Calu3 (cell line): ENCODE results near the gene AKAP1. TPM values are rescaled to one million over a fixed set of nuclear protein-coding genes. Genes with fewer than 3 reads are reported as not detected.

Experiments
- BruUV-seq: library from RNA; stranded (reverse); fragments of 400-500 nt; replicated peaks from 2 replicates; lab custom pipeline; 2021; lab: Mats Ljungman, UMichigan
- CTCF ChIA-PET: fragments of 300-600 bp; sonication (Branson Sonifier 250); formaldehyde crosslinking; loops from one replicate; lab custom pipeline; 2022; ENCODE audit warnings: antibody characterized with exemption; lab: Charles Lee
- DNase-seq: peaks from one replicate; pipeline ENCODE4 v3.0.0; 2022
- H3K27ac Mint-ChIP-seq: one replicate; pipeline ENCODE4 v1.8.0; 2022; ENCODE audit warnings: mixed read lengths; ENCODE audit not compliant: unreplicated experiment
- H3K27me3 Mint-ChIP-seq: one replicate; pipeline ENCODE4 v1.8.0; 2022; ENCODE audit warnings: mixed read lengths; ENCODE audit not compliant: unreplicated experiment
- H3K36me3 Mint-ChIP-seq: one replicate; pipeline ENCODE4 v1.8.0; 2022; ENCODE audit warnings: mild to moderate bottlenecking, moderate library complexity, mixed read lengths; ENCODE audit not compliant: insufficient read depth, unreplicated experiment
- H3K4me1 Mint-ChIP-seq: one replicate; pipeline ENCODE4 v1.8.0; 2022; ENCODE audit warnings: mild to moderate bottlenecking, low read depth, mixed read lengths; ENCODE audit not compliant: unreplicated experiment
- H3K4me3 Mint-ChIP-seq: one replicate; pipeline ENCODE4 v1.8.0; 2022; ENCODE audit warnings: mild to moderate bottlenecking, low read depth, moderate library complexity, mixed read lengths; ENCODE audit not compliant: unreplicated experiment
- H3K9me3 Mint-ChIP-seq: one replicate; pipeline ENCODE4 v1.8.0; 2022; ENCODE audit warnings: low read depth, mixed read lengths; ENCODE audit not compliant: unreplicated experiment
- intact Hi-C: fragments of 100-400 bp; cut with micrococcal nuclease; formaldehyde crosslinking; loops from one replicate; pipeline ENCODE4 v1.10.0; 2022; ENCODE audit not compliant: unreplicated experiment
- total RNA-seq: library from RNA; stranded (reverse); gene quantifications from 2 replicates; pipeline ENCODE4 v1.2.3, GENCODE V29; 2022
- TF ChIP-seq, protein P1 (sequence below): fragments of 200-600 bp; IDR thresholded peaks from one replicate; pipeline ENCODE4 v1.8.0; 2022; ENCODE audit warnings: antibody characterized with exemption; ENCODE audit not compliant: unreplicated experiment

Gene AKAP1
- total RNA-seq, 1 experiment from 2014 or later, result 41.4 TPM

DNA sequence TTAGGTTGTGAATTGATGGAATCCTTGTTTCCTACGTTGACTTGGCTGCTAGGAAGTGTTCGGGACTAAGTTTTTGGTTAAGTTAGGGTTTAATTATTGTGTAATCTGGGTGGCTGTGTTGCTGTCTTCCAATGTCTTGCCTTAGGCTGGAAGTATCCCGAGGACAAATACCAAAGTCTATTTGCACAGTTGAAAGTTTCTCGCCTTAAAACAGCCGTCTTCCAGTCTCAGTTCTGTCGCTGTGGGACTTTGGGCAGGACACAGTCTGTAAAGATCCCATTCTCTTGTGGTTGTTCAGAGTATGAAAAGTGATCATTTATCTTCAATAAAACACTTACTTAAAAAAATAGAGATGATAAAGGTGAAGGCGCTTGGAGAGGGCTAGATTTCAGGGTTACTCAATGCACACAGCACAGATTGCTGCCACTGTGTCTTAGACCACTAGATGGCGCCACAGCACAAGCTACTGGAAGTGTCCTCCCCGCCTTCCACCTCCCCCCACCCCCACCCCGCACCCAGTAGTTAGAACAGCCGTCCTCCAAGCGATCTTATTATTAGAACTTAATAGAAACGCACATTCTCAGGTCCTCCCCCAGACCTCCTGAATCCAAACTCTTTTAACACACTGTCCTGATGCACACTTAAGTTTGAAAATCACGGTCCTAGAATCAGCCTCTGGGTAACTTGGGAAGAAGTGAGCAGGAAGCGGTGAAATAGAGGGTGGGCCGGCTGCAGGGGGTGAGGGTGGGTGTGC, 45.8 kb downstream of the AKAP1 start:
- CTCF ChIA-PET, result interaction anchor here (0.6 to 1.6 kb wide), 4 partner anchors 11 to 617 kb away, joined by 3 to 4 read pairs (median 3); no protein-coding TSS in a partner anchor
- Mint-ChIP-seq H3K27ac (no peak overlapping the region), H3K36me3 (peaks cover 6% of the 10 kb centered on the region), H3K4me1 (no peaks in the 10 kb centered on the region), H3K27me3 (peaks cover 9% of the 10 kb centered on the region), H3K4me3 (no peak overlapping the region), H3K9me3 (no peaks in the 10 kb centered on the region)
- DNase-seq, result peak; percentile 73
- no TSS peak for BruUV-seq
- TF ChIP-seq, protein P1, sequence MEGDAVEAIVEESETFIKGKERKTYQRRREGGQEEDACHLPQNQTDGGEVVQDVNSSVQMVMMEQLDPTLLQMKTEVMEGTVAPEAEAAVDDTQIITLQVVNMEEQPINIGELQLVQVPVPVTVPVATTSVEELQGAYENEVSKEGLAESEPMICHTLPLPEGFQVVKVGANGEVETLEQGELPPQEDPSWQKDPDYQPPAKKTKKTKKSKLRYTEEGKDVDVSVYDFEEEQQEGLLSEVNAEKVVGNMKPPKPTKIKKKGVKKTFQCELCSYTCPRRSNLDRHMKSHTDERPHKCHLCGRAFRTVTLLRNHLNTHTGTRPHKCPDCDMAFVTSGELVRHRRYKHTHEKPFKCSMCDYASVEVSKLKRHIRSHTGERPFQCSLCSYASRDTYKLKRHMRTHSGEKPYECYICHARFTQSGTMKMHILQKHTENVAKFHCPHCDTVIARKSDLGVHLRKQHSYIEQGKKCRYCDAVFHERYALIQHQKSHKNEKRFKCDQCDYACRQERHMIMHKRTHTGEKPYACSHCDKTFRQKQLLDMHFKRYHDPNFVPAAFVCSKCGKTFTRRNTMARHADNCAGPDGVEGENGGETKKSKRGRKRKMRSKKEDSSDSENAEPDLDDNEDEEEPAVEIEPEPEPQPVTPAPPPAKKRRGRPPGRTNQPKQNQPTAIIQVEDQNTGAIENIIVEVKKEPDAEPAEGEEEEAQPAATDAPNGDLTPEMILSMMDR, result peak; percentile 66
- intact Hi-C loops, result loop anchor here (5.0 kb wide), 2 partner anchors 541 to 701 kb away; no protein-coding TSS in a partner anchor

DNA sequence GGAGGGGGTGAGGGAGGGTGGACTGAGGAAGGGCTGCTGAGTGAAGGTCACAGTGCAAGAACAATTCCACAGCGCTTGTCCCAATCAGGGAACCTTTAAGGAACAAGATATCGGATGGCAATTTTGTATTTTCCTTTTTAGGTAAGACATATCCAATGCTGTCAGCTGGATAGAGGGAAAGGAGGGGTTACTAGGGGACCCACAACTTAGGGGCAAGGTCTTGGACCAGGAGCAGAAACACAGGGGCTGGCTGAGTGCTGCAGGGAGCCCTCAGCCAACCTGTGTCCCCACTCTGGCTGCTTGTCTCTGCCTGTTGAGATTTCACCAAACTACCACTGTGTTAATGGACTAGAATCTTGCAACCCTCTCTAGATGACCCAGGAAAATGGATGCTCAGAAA, 47.6 kb downstream of the AKAP1 start:
- CTCF ChIA-PET, result no interaction called here
- no peak overlapping the region for H3K27ac Mint-ChIP-seq
- intact Hi-C loops, result loop anchor here (5.0 kb wide), 2 partner anchors 540 to 700 kb away; no protein-coding TSS in a partner anchor
- TF ChIP-seq, protein P1, result no peak
- no TSS peak for BruUV-seq
- H3K27me3 Mint-ChIP-seq, result peaks cover 13% of the 10 kb centered on the region
- H3K4me1 Mint-ChIP-seq, result no peaks in the 10 kb centered on the region
- H3K4me3 Mint-ChIP-seq, result no peak overlapping the region
- peaks cover 6% of the 10 kb centered on the region for H3K36me3 Mint-ChIP-seq
- no peaks in the 10 kb centered on the region for H3K9me3 Mint-ChIP-seq
- DNase-seq, result no peak

DNA sequence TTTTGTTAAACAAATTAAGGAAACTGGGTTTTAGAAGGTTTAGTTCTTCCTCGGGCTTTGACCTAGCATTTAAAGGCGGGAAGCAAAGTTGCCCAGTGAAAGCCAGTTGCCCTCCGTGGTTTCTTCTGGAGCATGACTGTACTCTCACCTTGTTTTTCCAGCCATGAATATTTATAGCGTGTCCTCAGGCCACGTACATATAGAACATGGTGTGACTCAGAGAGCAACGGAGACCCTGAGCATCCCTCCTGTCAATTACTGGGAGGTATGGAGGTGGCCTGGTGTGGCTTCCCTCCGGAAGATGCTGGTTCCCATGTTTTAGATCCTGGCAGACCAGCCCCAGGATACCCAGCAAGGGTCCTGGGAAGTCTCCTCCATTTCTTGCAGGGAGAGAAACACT, 48.4 kb downstream of the AKAP1 start:
- intact Hi-C loops, result loop anchor here (5.0 kb wide), 2 partner anchors 539 to 699 kb away; no protein-coding TSS in a partner anchor
- CTCF ChIA-PET, result no interaction called here
- TF ChIP-seq, protein P1, result no peak
- H3K27me3 Mint-ChIP-seq, result peaks cover 13% of the 10 kb centered on the region
- H3K36me3 Mint-ChIP-seq, result peaks cover 6% of the 10 kb centered on the region
- H3K4me3 Mint-ChIP-seq, result no peak overlapping the region
- DNase-seq, result no peak
- no peak overlapping the region for H3K27ac Mint-ChIP-seq
- BruUV-seq, result no TSS peak
- no peaks in the 10 kb centered on the region for H3K4me1 Mint-ChIP-seq
- H3K9me3 Mint-ChIP-seq, result no peaks in the 10 kb centered on the region

DNA sequence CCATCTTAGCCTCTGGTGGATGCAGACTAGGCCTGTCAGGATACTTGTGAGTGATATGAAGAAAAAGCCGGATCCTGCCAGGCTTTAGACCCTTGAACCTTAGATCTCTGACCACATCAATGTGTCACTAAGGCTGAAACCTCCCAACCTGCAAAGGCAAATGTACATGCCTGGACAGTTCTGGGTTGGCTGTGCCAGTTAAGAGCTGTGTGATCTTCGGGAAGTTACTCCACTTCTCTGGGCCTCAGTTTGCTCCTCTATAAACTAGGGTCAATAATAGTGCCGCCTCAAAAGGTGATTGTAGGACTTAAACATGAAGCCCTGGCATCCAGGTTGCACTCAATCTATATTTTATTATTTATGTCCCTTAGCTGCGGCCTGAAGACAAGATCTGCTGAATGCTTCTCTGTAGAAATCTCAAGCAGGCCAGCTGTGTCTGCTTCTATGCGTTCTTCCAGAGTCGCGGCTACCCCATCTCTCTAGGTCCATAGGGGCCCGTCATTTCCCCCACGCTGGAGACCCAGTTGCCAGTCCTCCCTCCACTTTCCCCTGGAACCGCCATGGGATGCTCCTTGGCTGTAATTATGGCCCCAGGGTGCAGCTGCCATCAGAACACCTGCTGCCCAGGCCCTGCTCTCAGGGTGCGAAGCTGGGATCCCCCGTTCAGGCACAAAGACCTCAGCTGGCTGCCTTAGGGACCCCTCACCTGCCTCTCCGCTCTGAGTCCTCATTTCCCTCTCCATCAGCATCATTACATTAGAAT, 50.2 kb downstream of the AKAP1 start:
- BruUV-seq, result no TSS peak
- Mint-ChIP-seq H3K9me3 (no peaks in the 10 kb centered on the region), H3K36me3 (no peaks in the 10 kb centered on the region), H3K4me1 (no peaks in the 10 kb centered on the region), H3K27me3 (peaks cover 13% of the 10 kb centered on the region), H3K27ac (no peak overlapping the region), H3K4me3 (no peak overlapping the region)
- CTCF ChIA-PET, result no interaction called here
- TF ChIP-seq, protein P1, result no peak
- no peak for DNase-seq
- intact Hi-C loops, result no loop called here
